Panc1 (cell line): ENCODE measurements around the gene NFX1. TPM values are rescaled to one million over a fixed set of nuclear protein-coding genes. Genes with fewer than 3 reads are reported as not detected.

ENCODE experiments used
- ATAC-seq: fragments of 200-7000 bp; cut with Tn5 transposase; 2 replicates; pipeline ENCODE4 v1.9.1; 2020; ENCODE audit warnings: mild to moderate bottlenecking, moderate library complexity
- BruUV-seq: library from RNA; stranded (reverse); fragments of 400-500 nt; replicated peaks from 2 replicates; lab custom pipeline; 2021; lab: Mats Ljungman, UMichigan
- CTCF ChIA-PET: fragments of 300-600 bp; sonication (Branson Sonifier 250); formaldehyde crosslinking; loops from one replicate; lab custom pipeline; 2022; ENCODE audit warnings: antibody characterized with exemption; lab: Charles Lee
- POLR2A ChIA-PET: fragments of 300-600 bp; sonication (Branson Sonifier 250); formaldehyde crosslinking; loops from one replicate; lab custom pipeline; 2022; ENCODE audit warnings: antibody characterized with exemption; lab: Charles Lee
- DNase-seq: peaks from one replicate; pipeline ENCODE4 v3.0.0-alpha.2; 2010; ENCODE audit warnings: low read depth, low spot score
- H3K27ac ChIP-seq: 2 replicates; pipeline ENCODE4 v1.5.1; 2011; ENCODE audit warnings: mild to moderate bottlenecking, low read length, inconsistent platforms
- H3K27me3 ChIP-seq: fragments of 200-500 bp; sonication (Bioruptor generic); 2 replicates; pipeline ENCODE4 v1.6.0; 2014; ENCODE audit warnings: low read length, inconsistent platforms; ENCODE audit not compliant: control insufficient read depth, insufficient read depth
- H3K36me3 ChIP-seq: fragments of 200-500 bp; sonication (Bioruptor generic); 2 replicates; pipeline ENCODE4 v1.5.1; 2014; ENCODE audit warnings: inconsistent platforms, mild to moderate bottlenecking, low read length, moderate library complexity; ENCODE audit not compliant: control insufficient read depth, insufficient read depth
- H3K4me1 ChIP-seq: 2 replicates; pipeline ENCODE4 v1.5.1; 2011; ENCODE audit warnings: inconsistent platforms, mild to moderate bottlenecking, low read length, moderate library complexity; ENCODE audit not compliant: control insufficient read depth, insufficient read depth
- H3K4me3 ChIP-seq, 2 experiments: 2 replicates each; pipeline ENCODE4 v1.5.1; 2011 to 2012; ENCODE audit warnings: low read depth in 2 of 2, low read length in 2 of 2, mild to moderate bottlenecking in 2 of 2, inconsistent platforms in 1 of 2, moderate library complexity in 1 of 2
- H3K9me3 ChIP-seq: fragments of 200-500 bp; sonication (Bioruptor generic); 2 replicates; pipeline ENCODE4 v1.5.1; 2014; ENCODE audit warnings: low read depth, mild to moderate bottlenecking, inconsistent platforms, low read length, moderate library complexity; ENCODE audit not compliant: control insufficient read depth, insufficient read depth
- SIN3A ChIP-seq: IDR thresholded peaks from 2 replicates; pipeline ENCODE4 v1.6.1; 2012; ENCODE audit warnings: low read depth, mild to moderate bottlenecking, low read length, moderate library complexity, borderline replicate concordance; ENCODE audit not compliant: insufficient read depth
- in situ Hi-C: cut with HindIII; loops from 2 replicates; pipeline ENCODE4 v1.10.0; 2016; ENCODE audit warnings: low sequenced_read_pairs, low pct_unique_long_range_greater_than_20kb
- intact Hi-C: fragments of 100-400 bp; cut with micrococcal nuclease; formaldehyde crosslinking; loops from one replicate; pipeline ENCODE4 v1.10.0; 2022; ENCODE audit not compliant: unreplicated experiment
- total RNA-seq: library from RNA; stranded (reverse); gene quantifications from one replicate; pipeline ENCODE4 v1.2.1, GENCODE V29; 2021; ENCODE audit not compliant: unreplicated experiment
- TF ChIP-seq, protein P1 (sequence below): fragments of 450-650 bp; IDR thresholded peaks from 2 replicates; pipeline ENCODE4 v1.5.1; 2017; ENCODE audit warnings: mild to moderate bottlenecking
- TF ChIP-seq, protein P2 (sequence below), 2 experiments: IDR thresholded peaks; 2 replicates each; pipeline ENCODE4 v1.6.1; 2011 to 2012; ENCODE audit warnings: low read depth in 2 of 2, control low read depth in 1 of 2, low read length in 1 of 2, mild to moderate bottlenecking in 1 of 2, moderate library complexity in 1 of 2; ENCODE audit not compliant: insufficient read depth in 1 of 2

Gene NFX1
- total RNA-seq, 1 experiment from 2014 or later, result 38.1 TPM

DNA sequence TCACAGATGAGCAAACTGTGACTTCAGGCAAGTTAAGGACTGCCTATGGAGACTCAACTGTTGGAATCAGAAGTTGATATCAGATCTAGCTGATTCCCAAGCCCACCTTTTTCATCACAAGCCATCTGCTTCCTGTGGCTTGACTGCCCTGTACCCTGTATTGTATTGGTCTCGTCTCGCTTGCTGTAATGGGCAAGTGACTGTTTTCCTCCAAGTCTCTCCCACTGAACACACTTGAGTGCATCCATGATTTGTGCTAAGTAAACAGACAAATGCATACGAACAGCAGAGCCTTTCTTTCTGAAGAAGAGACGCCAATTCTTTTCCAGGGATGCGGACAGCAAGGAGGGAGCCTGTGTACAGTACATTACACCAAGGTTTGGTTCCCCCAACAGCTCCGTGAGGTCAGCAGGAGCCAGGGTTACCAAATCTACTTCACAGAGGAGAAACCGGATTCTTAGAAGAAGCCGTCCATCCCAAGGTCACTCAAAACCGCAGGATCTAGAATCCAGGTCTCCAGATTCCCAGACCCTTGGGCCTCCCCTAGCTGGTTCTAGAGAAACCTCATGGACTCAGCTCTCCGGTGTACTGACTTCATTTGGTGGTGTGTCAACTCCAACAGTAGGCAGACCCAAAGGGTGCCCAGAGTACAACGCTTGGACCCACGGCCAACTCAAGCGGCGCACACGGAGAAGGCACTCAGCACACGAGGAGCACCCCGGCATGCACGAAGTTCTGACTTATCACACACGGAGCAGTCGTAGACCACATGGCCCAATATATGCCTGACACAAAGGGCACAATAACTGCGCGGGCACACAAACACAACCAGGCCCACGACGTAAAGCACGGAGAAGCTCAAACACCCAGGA, 26.9 kb upstream of the NFX1 start:
- H3K36me3 ChIP-seq, result peaks cover 38% of the 10 kb centered on the region

DNA sequence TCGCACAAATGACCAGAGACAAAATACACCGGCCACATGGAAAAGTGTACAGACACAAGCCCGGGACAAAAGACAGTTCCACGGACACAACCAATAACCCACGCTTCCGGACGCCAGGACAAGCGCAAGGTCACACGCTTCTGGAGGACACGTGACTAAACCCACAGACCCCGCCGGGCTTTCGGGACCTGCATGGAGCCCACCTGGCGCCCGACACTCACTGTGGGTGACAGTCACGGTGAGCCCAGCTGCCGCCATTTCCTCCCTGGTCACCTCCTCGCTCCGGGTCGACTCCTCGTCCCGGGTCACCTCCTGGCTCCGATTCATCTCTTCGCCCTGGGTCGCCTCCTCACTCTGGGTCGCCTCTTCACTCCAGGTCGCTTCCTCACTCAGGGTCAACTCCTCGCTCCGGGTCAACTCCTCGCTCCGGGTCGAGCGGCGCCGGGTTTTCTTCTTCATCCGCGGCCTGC, 26.3 kb upstream of the NFX1 start:
- BruUV-seq, result no TSS peak
- intact Hi-C loops, result no loop called here
- H3K36me3 ChIP-seq, result peaks cover 42% of the 10 kb centered on the region

More for the DNA sequence above, 26.9 kb upstream of the NFX1 start:
- no peaks in the 10 kb centered on the region for H3K9me3 ChIP-seq
- peak; percentile 7 for ATAC-seq
- H3K4me1 ChIP-seq, result peaks cover 15% of the 10 kb centered on the region
- peak overlapping the region; percentile 92 to 96 for H3K4me3 ChIP-seq
- ChIA-PET CTCF (no interaction called here), POLR2A (interaction anchor here (1.1 kb wide), 1 partner anchor 19 kb away, joined by 5 read pairs; no protein-coding TSS in a partner anchor)
- no peaks in the 10 kb centered on the region for H3K27me3 ChIP-seq
- peak overlapping the region; percentile 92 for H3K27ac ChIP-seq
- TF ChIP-seq, protein P1, sequence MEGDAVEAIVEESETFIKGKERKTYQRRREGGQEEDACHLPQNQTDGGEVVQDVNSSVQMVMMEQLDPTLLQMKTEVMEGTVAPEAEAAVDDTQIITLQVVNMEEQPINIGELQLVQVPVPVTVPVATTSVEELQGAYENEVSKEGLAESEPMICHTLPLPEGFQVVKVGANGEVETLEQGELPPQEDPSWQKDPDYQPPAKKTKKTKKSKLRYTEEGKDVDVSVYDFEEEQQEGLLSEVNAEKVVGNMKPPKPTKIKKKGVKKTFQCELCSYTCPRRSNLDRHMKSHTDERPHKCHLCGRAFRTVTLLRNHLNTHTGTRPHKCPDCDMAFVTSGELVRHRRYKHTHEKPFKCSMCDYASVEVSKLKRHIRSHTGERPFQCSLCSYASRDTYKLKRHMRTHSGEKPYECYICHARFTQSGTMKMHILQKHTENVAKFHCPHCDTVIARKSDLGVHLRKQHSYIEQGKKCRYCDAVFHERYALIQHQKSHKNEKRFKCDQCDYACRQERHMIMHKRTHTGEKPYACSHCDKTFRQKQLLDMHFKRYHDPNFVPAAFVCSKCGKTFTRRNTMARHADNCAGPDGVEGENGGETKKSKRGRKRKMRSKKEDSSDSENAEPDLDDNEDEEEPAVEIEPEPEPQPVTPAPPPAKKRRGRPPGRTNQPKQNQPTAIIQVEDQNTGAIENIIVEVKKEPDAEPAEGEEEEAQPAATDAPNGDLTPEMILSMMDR, result no peak
- no peak for TF ChIP-seq SIN3A
- BruUV-seq, result no TSS peak
- in situ Hi-C loops (no loop called here), intact Hi-C loops (no loop called here)
- no peak for DNase-seq

More for the DNA sequence above, 26.3 kb upstream of the NFX1 start:
- H3K27ac ChIP-seq, result peak overlapping the region; percentile 92
- peaks cover 15% of the 10 kb centered on the region for H3K4me1 ChIP-seq
- H3K27me3 ChIP-seq, result no peaks in the 10 kb centered on the region
- no peaks in the 10 kb centered on the region for H3K9me3 ChIP-seq
- DNase-seq (no peak), ATAC-seq (peak; percentile 25)
- in situ Hi-C loops, result no loop called here
- ChIA-PET CTCF (no interaction called here), POLR2A (no interaction called here)
- peak overlapping the region; percentile 92 to 96 for H3K4me3 ChIP-seq
- TF ChIP-seq, protein P2, sequence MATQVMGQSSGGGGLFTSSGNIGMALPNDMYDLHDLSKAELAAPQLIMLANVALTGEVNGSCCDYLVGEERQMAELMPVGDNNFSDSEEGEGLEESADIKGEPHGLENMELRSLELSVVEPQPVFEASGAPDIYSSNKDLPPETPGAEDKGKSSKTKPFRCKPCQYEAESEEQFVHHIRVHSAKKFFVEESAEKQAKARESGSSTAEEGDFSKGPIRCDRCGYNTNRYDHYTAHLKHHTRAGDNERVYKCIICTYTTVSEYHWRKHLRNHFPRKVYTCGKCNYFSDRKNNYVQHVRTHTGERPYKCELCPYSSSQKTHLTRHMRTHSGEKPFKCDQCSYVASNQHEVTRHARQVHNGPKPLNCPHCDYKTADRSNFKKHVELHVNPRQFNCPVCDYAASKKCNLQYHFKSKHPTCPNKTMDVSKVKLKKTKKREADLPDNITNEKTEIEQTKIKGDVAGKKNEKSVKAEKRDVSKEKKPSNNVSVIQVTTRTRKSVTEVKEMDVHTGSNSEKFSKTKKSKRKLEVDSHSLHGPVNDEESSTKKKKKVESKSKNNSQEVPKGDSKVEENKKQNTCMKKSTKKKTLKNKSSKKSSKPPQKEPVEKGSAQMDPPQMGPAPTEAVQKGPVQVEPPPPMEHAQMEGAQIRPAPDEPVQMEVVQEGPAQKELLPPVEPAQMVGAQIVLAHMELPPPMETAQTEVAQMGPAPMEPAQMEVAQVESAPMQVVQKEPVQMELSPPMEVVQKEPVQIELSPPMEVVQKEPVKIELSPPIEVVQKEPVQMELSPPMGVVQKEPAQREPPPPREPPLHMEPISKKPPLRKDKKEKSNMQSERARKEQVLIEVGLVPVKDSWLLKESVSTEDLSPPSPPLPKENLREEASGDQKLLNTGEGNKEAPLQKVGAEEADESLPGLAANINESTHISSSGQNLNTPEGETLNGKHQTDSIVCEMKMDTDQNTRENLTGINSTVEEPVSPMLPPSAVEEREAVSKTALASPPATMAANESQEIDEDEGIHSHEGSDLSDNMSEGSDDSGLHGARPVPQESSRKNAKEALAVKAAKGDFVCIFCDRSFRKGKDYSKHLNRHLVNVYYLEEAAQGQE (IDR thresholded peaks at IDR 0.05; ENCODE audit: insufficient read depth in 1 of 2, low read depth in 2 of 2, low read length in 1 of 2), result no peak
- TF ChIP-seq SIN3A, result peak; percentile 93; the same call in 1 of the 2 replicates
